HG03442 (cell line): Measurements from ENCODE around the gene CADPS2.
A peak's percentile ranks its signal among the peaks of the same experiment; 100 is the strongest.

Experiments
- ATAC-seq: cut with Tn5 transposase; IDR thresholded peaks from one replicate; pipeline ENCODE4 v1.9.1; 2021; ENCODE audit warnings: mild to moderate bottlenecking, moderate library complexity; ENCODE audit not compliant: unreplicated experiment

Gene CADPS2

GRCh38 chr7:122886357-122887081, at the start of gene CADPS2:
Gene CADPS2, minus strand, starts transcription at chr7:122886460. Its CDS starts 123 bp downstream, at chr7:122886337.
- peak; percentile 75 for ATAC-seq

- ATAC-seq, result no peak
Measured at GRCh38 chr7:122935620-122936019, 49.4 kb upstream of the CADPS2 start.

GRCh38 chr7:122919643-122920181, 33.5 kb upstream of the CADPS2 start:
- ATAC-seq, result no peak

GRCh38 chr7:122914812-122915211, 28.6 kb upstream of the CADPS2 start:
- ATAC-seq, result no peak

GRCh38 chr7:122913608-122914007, 27.3 kb upstream of the CADPS2 start:
- no peak for ATAC-seq

GRCh38 chr7:122902751-122903495, 16.7 kb upstream of the CADPS2 start:
- peak; percentile 74 for ATAC-seq

- no peak for ATAC-seq
Measured at GRCh38 chr7:122901250-122901649, 15.0 kb upstream of the CADPS2 start.

GRCh38 chr7:122896509-122896908, 10.2 kb upstream of the CADPS2 start:
- no peak for ATAC-seq

GRCh38 chr7:122893486-122893885, 7.2 kb upstream of the CADPS2 start:
- no peak for ATAC-seq

- ATAC-seq, result no peak
Measured at GRCh38 chr7:122889116-122889515, 2.9 kb upstream of the CADPS2 start.

GRCh38 chr7:122887848-122888247, 1.6 kb upstream of the CADPS2 start:
- no peak for ATAC-seq

GRCh38 chr7:122887198-122887597, 938 bp upstream of the CADPS2 start:
- ATAC-seq, result peak; percentile 30

- ATAC-seq, result peak; percentile 24
Measured at GRCh38 chr7:122885583-122886356, 490 bp downstream of the CADPS2 start.

- ATAC-seq, result no peak
Measured at GRCh38 chr7:122884186-122884585, 2.1 kb downstream of the CADPS2 start.

GRCh38 chr7:122883049-122883680, 3.1 kb downstream of the CADPS2 start:
- ATAC-seq, result no peak

- no peak for ATAC-seq
Measured at GRCh38 chr7:122881324-122881723, 4.9 kb downstream of the CADPS2 start.

GRCh38 chr7:122869260-122869659, 17.0 kb downstream of the CADPS2 start:
- no peak for ATAC-seq

GRCh38 chr7:122867471-122867980, 18.7 kb downstream of the CADPS2 start:
- no peak for ATAC-seq

GRCh38 chr7:122864838-122865237, 21.4 kb downstream of the CADPS2 start:
- ATAC-seq, result no peak

GRCh38 chr7:122864016-122864415, 22.2 kb downstream of the CADPS2 start:
- ATAC-seq, result no peak

GRCh38 chr7:122858320-122858719, 27.9 kb downstream of the CADPS2 start:
- no peak for ATAC-seq
